Measurements from ENCODE around the gene SLC7A5.
"Not testable (repeated sequence)": the region's sequence is repeated elsewhere in the genome, so short reads cannot be mapped to it uniquely, and the experiment has no call there.

The SLC7A5 gene

GRCh38 chr16:87788730-87789436 is 80.4 kb downstream of the SLC7A5 start:
- H3K36me3 ChIP-seq (ENCODE audit: control insufficient read depth in 2 of 2, insufficient read depth in 2 of 2, low read length in 2 of 2); H3K27me3 ChIP-seq (ENCODE audit: control insufficient read depth in 1 of 2, insufficient read depth in 2 of 2, low read length in 2 of 2); H3K4me3 ChIP-seq (ENCODE audit: low read length in 2 of 2); H3K9me3 ChIP-seq (ENCODE audit: control insufficient read depth in 2 of 2, low read length in 2 of 2): not testable (repeated sequence)
- Histone ChIP-seq H3K9ac (ENCODE audit: low read length in 2 of 2) (peak overlapping the region in 1 of 2 donors; percentile 35), H3K27ac (ENCODE audit: low read length) (peak overlapping the region; percentile 97), H3K4me1 (ENCODE audit: control insufficient read depth, insufficient read depth, low read length) (peaks cover 29% of the 10 kb centered on the region)

GRCh38 chr16:87787451-87788091 is 81.7 kb downstream of the SLC7A5 start:
- Histone ChIP-seq H3K4me1 (ENCODE audit: control insufficient read depth, insufficient read depth, low read length) (peaks cover 29% of the 10 kb centered on the region), H3K27ac (ENCODE audit: low read length) (peak overlapping the region; percentile 97)
- not testable (repeated sequence) for H3K36me3 ChIP-seq (ENCODE audit: control insufficient read depth in 2 of 2, insufficient read depth in 2 of 2, low read length in 2 of 2); H3K27me3 ChIP-seq (ENCODE audit: control insufficient read depth in 1 of 2, insufficient read depth in 2 of 2, low read length in 2 of 2); H3K4me3 ChIP-seq (ENCODE audit: low read length in 2 of 2); H3K9me3 ChIP-seq (ENCODE audit: control insufficient read depth in 2 of 2, low read length in 2 of 2); H3K9ac ChIP-seq (ENCODE audit: low read length in 2 of 2)

- H3K9me3 ChIP-seq (ENCODE audit: control insufficient read depth in 2 of 2, low read length in 2 of 2) = no peaks in the 10 kb centered on the region
These were observed 84.5 kb downstream of the SLC7A5 start for GRCh38 chr16:87784812-87785211.

GRCh38 chr16:87782033-87782432 is 87.3 kb downstream of the SLC7A5 start:
- H3K27ac ChIP-seq (ENCODE audit: low read length) = no peak overlapping the region
- no peak overlapping the region for H3K9ac ChIP-seq (ENCODE audit: low read length in 2 of 2)
- no peaks in the 10 kb centered on the region for H3K9me3 ChIP-seq (ENCODE audit: control insufficient read depth in 2 of 2, low read length in 2 of 2)
- no peaks in the 10 kb centered on the region for H3K36me3 ChIP-seq (ENCODE audit: control insufficient read depth in 2 of 2, insufficient read depth in 2 of 2, low read length in 2 of 2)
- no peaks in the 10 kb centered on the region for H3K27me3 ChIP-seq (ENCODE audit: control insufficient read depth in 1 of 2, insufficient read depth in 2 of 2, low read length in 2 of 2)
- H3K4me1 ChIP-seq (ENCODE audit: control insufficient read depth, insufficient read depth, low read length) = peaks cover 18% of the 10 kb centered on the region
- H3K4me3 ChIP-seq (ENCODE audit: low read length in 2 of 2) = no peak overlapping the region

More at GRCh38 chr16:87784812-87785211, 84.5 kb downstream of the SLC7A5 start:
- Histone ChIP-seq H3K9ac (ENCODE audit: low read length in 2 of 2) (no peak overlapping the region), H3K4me1 (ENCODE audit: control insufficient read depth, insufficient read depth, low read length) (peaks cover 15% of the 10 kb centered on the region), H3K27ac (ENCODE audit: low read length) (no peak overlapping the region), H3K36me3 (ENCODE audit: control insufficient read depth in 2 of 2, insufficient read depth in 2 of 2, low read length in 2 of 2) (no peaks in the 10 kb centered on the region), H3K27me3 (ENCODE audit: control insufficient read depth in 1 of 2, insufficient read depth in 2 of 2, low read length in 2 of 2) (no peaks in the 10 kb centered on the region), H3K4me3 (ENCODE audit: low read length in 2 of 2) (no peak overlapping the region)

GRCh38 chr16:87780385-87780989 is 88.8 kb downstream of the SLC7A5 start:
- H3K36me3 ChIP-seq (ENCODE audit: control insufficient read depth in 2 of 2, insufficient read depth in 2 of 2, low read length in 2 of 2) = no peaks in the 10 kb centered on the region
- H3K4me3 ChIP-seq (ENCODE audit: low read length in 2 of 2) = no peak overlapping the region
- no peaks in the 10 kb centered on the region for H3K9me3 ChIP-seq (ENCODE audit: control insufficient read depth in 2 of 2, low read length in 2 of 2)
- H3K9ac ChIP-seq (ENCODE audit: low read length in 2 of 2) = no peak overlapping the region
- H3K27me3 ChIP-seq (ENCODE audit: control insufficient read depth in 1 of 2, insufficient read depth in 2 of 2, low read length in 2 of 2) = no peaks in the 10 kb centered on the region
- peaks cover 18% of the 10 kb centered on the region for H3K4me1 ChIP-seq (ENCODE audit: control insufficient read depth, insufficient read depth, low read length)
- no peak overlapping the region for H3K27ac ChIP-seq (ENCODE audit: low read length)

Measured in stomach smooth muscle (tissue), 2 donors.